ENCODE measurements around the gene HNRNPA2B1.

DNA sequence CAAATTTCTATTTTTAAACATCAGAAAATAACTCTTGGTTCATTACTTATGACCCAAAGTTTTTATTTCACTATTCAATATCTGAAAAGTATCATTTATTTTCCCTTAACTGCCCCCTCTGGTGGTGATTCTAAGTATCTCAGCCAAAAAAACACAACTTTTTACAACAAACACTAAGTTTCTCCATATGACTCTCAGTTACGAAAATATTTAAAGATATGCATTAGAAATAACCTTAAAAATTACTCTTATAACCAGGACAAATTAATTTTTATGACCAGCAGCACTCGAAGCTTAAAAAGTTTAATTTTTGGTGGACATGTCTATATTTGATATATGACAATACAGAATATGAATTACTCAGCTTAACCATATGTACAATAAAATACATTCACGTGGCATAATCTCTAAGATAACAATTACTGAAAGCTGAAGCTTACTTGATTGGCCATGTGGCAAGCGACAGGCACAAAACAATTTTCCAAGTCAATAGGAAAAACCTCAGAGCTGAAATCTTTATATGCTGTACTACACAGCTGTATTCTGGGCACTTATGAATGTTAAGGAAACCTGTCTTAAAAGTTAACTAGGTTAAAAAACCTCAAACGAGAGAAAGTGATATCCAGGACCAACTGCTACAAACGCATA, 2.3 kb downstream of the HNRNPA2B1 start:
- TF ChIP-seq, protein P1, sequence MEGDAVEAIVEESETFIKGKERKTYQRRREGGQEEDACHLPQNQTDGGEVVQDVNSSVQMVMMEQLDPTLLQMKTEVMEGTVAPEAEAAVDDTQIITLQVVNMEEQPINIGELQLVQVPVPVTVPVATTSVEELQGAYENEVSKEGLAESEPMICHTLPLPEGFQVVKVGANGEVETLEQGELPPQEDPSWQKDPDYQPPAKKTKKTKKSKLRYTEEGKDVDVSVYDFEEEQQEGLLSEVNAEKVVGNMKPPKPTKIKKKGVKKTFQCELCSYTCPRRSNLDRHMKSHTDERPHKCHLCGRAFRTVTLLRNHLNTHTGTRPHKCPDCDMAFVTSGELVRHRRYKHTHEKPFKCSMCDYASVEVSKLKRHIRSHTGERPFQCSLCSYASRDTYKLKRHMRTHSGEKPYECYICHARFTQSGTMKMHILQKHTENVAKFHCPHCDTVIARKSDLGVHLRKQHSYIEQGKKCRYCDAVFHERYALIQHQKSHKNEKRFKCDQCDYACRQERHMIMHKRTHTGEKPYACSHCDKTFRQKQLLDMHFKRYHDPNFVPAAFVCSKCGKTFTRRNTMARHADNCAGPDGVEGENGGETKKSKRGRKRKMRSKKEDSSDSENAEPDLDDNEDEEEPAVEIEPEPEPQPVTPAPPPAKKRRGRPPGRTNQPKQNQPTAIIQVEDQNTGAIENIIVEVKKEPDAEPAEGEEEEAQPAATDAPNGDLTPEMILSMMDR (IDR thresholded peaks at IDR 0.05; ENCODE audit: low read depth, low read length, poor library complexity, severe bottlenecking) = peak; percentile 89
- TF ChIP-seq EZH2phosphoT487 (IDR thresholded peaks at IDR 0.05; ENCODE audit: borderline replicate concordance, low read length) = no peak

All from DOHH2 (cell line).